Activated T-cell treated with anti-CD3 and anti-CD28 coated beads, Interleukin-2, amount 50 U/mL, for 48 hours (primary cell): ENCODE measurements around the gene MOB3B.

Experiments used
- DNase-seq, 2 experiments: peaks; one replicate each; pipeline ENCODE4 v3.0.0-alpha.2; 2020

Gene MOB3B

GRCh38 chr9:27331393-27331792 is 198.2 kb downstream of the MOB3B start:
- no peak for DNase-seq

- DNase-seq: no peak
These were observed 200.3 kb downstream of the MOB3B start for GRCh38 chr9:27329291-27329690.

GRCh38 chr9:27328483-27328882 is 201.1 kb downstream of the MOB3B start:
- DNase-seq: no peak

GRCh38 chr9:27311184-27311583 is 218.4 kb downstream of the MOB3B start:
- DNase-seq: no peak

GRCh38 chr9:27310582-27310981 is 219.0 kb downstream of the MOB3B start:
- no peak for DNase-seq

- no peak for DNase-seq
These were observed 220.8 kb downstream of the MOB3B start for GRCh38 chr9:27308691-27309390.

- DNase-seq: no peak
These were observed 225.1 kb downstream of the MOB3B start for GRCh38 chr9:27304521-27304920.

- DNase-seq: no peak
These were observed 226.4 kb downstream of the MOB3B start for GRCh38 chr9:27303219-27303618.

GRCh38 chr9:27297050-27297449 is 232.6 kb downstream of the MOB3B start, which contains the start of gene EQTN:
TSS of gene EQTN (minus strand) at chr9:27297150. CDS start at chr9:27297055, 95 bp downstream.
- no peak for DNase-seq

- no peak for DNase-seq
These were observed 235.6 kb downstream of the MOB3B start for GRCh38 chr9:27293996-27294395.

GRCh38 chr9:27292659-27293405 is 236.8 kb downstream of the MOB3B start:
- DNase-seq: no peak

- no peak for DNase-seq
These were observed 238.3 kb downstream of the MOB3B start for GRCh38 chr9:27291292-27291691.

GRCh38 chr9:27282269-27282668 is 247.3 kb downstream of the MOB3B start:
- DNase-seq: no peak

GRCh38 chr9:27280860-27281259 is 248.8 kb downstream of the MOB3B start:
- DNase-seq: no peak

GRCh38 chr9:27280249-27280648 is 249.4 kb downstream of the MOB3B start:
- DNase-seq: no peak

- DNase-seq: no peak
These were observed 250.0 kb downstream of the MOB3B start for GRCh38 chr9:27279611-27280010.

GRCh38 chr9:27278374-27278773 is 251.2 kb downstream of the MOB3B start:
- DNase-seq: no peak

- no peak for DNase-seq
These were observed 253.2 kb downstream of the MOB3B start for GRCh38 chr9:27276193-27277030.
